GM23248 (cell line): ENCODE results near the gene SUPT7L. TPM values are rescaled to one million over a fixed set of nuclear protein-coding genes. Genes with fewer than 3 reads are reported as not detected.

Experiments used
- DNase-seq: peaks from one replicate; pipeline ENCODE4 v3.0.0-alpha.2; 2015
- H2AFZ ChIP-seq: fragments of 200-600 bp; sonication (generic); 2 replicates; pipeline ENCODE4 v1.6.1; 2016; ENCODE audit warnings: antibody characterized with exemption
- H3F3A ChIP-seq: fragments of 200-600 bp; sonication (generic); 2 replicates; pipeline ENCODE4 v1.6.1; 2016; ENCODE audit warnings: mild to moderate bottlenecking, antibody characterized with exemption, mixed run types; ENCODE audit not compliant: insufficient read depth
- H3K27ac ChIP-seq: fragments of 200-600 bp; sonication (generic); 2 replicates; pipeline ENCODE4 v1.5.1; 2016; ENCODE audit warnings: mild to moderate bottlenecking
- H3K27me3 ChIP-seq: fragments of 200-600 bp; sonication (generic); replicated peaks from 2 replicates; pipeline ENCODE4 v1.6.1; 2016; ENCODE audit warnings: mild to moderate bottlenecking; ENCODE audit not compliant: insufficient read depth
- H3K36me3 ChIP-seq: fragments of 200-600 bp; sonication (generic); 2 replicates; pipeline ENCODE4 v1.6.1; 2016; ENCODE audit warnings: low read depth, mild to moderate bottlenecking
- H3K4me1 ChIP-seq: fragments of 200-600 bp; sonication (generic); 2 replicates; pipeline ENCODE4 v1.6.1; 2016; ENCODE audit warnings: mild to moderate bottlenecking; ENCODE audit not compliant: insufficient read depth
- H3K4me2 ChIP-seq: fragments of 200-600 bp; sonication (generic); one replicate; pipeline ENCODE4 v1.6.1; 2016; ENCODE audit warnings: mild to moderate bottlenecking; ENCODE audit not compliant: unreplicated experiment
- H3K4me3 ChIP-seq: fragments of 200-600 bp; sonication (generic); 2 replicates; pipeline ENCODE4 v1.5.1; 2016; ENCODE audit warnings: mild to moderate bottlenecking
- H3K79me2 ChIP-seq: fragments of 200-600 bp; sonication (generic); 2 replicates; pipeline ENCODE4 v1.6.1; 2016; ENCODE audit warnings: mild to moderate bottlenecking; ENCODE audit not compliant: insufficient read depth
- H3K9ac ChIP-seq: fragments of 200-600 bp; sonication (generic); 2 replicates; pipeline ENCODE4 v1.6.1; 2016; ENCODE audit warnings: mild to moderate bottlenecking
- H3K9me2 ChIP-seq: fragments of 200-600 bp; sonication (generic); 2 replicates; pipeline ENCODE4 v1.6.1; 2016; ENCODE audit warnings: mixed run types, mild to moderate bottlenecking, moderate library complexity; ENCODE audit not compliant: insufficient read depth
- H3K9me3 ChIP-seq: fragments of 200-600 bp; sonication (generic); one replicate; pipeline ENCODE4 v1.6.1; 2017; ENCODE audit warnings: low read depth
- H4K20me1 ChIP-seq: fragments of 200-600 bp; sonication (generic); 2 replicates; pipeline ENCODE4 v1.6.0; 2016; ENCODE audit not compliant: insufficient read depth
- EZH2 ChIP-seq: fragments of 200-600 bp; sonication (generic); IDR thresholded peaks from 2 replicates; pipeline ENCODE4 v1.6.1; 2018; ENCODE audit warnings: antibody characterized with exemption, mild to moderate bottlenecking; ENCODE audit not compliant: insufficient read depth, poor library complexity, severe bottlenecking
- EZH2phosphoT487 ChIP-seq: fragments of 200-600 bp; sonication (generic); IDR thresholded peaks from 2 replicates; pipeline ENCODE4 v1.6.1; 2018; ENCODE audit warnings: antibody characterized with exemption, moderate library complexity, mild to moderate bottlenecking, low read depth; ENCODE audit not compliant: insufficient read depth
- WGBS, 2 experiments: methylation state at CpG; one replicate each; pipeline ENCODE4 v1.1.6; 2015 to 2017; ENCODE audit warnings: low lambda C conversion rate in 2 of 2, low coverage in 1 of 2; ENCODE audit errors: missing lambda C conversion rate in 2 of 2; 5-methylcytosine and 5-hydroxymethylcytosine counted together
- in situ Hi-C: fragments of 300-500 bp; cut with MboI; formaldehyde crosslinking; loops from 2 replicates; pipeline ENCODE4 v1.15.0; 2020
- polyA plus RNA-seq: library from polyadenylated mRNA; unstranded; fragments of >200 nt; fragmentation: Nextera tagmentation; extraction: Ambion mirVana; gene quantifications from 2 replicates; pipeline ENCODE4 v1.2.1, GENCODE V29; 2016
- total RNA-seq: library from RNA; depleted of rRNA; stranded (reverse); fragments of >200 nt; shearing (Covaris generic); gene quantifications from 2 replicates; pipeline ENCODE4 v1.2.3, GENCODE V29; 2014

Gene SUPT7L
- total and polyA plus RNA-seq, 2 experiments from 2014 or later, result 23.3 to 24.6 TPM

DNA sequence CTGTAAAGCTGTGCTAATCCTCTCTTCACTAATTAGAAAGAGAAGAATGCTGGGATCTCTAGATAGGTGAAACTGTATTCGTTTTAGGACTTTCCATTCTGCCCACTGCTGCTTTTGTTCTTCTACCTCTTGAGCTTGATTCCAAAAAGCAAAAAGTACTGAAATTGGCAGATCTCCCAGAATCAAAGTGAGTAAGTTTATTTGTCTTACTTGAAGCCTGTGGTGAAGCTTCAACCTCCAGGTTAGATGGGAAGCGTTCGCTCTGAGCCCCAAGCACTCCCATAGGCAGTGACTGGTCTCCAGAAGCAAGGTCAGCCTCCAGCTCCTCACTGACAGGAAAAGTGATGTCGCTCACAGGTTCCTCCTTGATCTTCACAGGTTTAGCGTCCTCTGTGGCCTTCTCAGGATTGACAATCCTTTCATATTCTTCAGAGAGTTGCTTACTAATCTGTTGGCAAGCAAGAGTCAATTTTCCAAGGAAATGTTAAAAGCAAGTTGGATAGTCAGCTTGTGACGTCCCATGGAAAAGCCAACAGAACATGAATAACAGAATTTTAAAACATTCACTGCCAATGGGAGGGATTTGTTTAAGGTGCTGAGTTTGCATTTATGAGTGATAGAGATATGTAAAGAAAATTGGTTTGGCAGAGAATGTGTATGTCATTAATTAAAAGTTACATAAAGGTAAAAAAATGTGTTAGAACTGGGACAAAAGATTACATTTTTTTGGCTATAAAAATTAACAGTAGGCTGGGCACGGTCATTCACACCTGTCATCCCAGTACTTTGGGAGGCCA lies 8.1 kb downstream of the SUPT7L start:
- H3K9me2 ChIP-seq, result no peaks in the 10 kb centered on the region
- no peak overlapping the region for H2AFZ ChIP-seq
- H3K27me3 ChIP-seq, result no peaks in the 10 kb centered on the region
- TF ChIP-seq EZH2phosphoT487 (no peak), EZH2 (no peak)
- H3K9ac ChIP-seq, result no peak overlapping the region
- H3K36me3 ChIP-seq, result peaks cover 74% of the 10 kb centered on the region
- DNase-seq, result peak; percentile 44
- peaks cover 29% of the 10 kb centered on the region for H3F3A ChIP-seq
- no peak overlapping the region for H3K4me2 ChIP-seq
- H3K27ac ChIP-seq, result no peak overlapping the region
- no peak overlapping the region for H3K4me3 ChIP-seq
- no peaks in the 10 kb centered on the region for H3K4me1 ChIP-seq
- no peaks in the 10 kb centered on the region for H4K20me1 ChIP-seq
- H3K9me3 ChIP-seq, result no peaks in the 10 kb centered on the region
- 83 to 85% methylated on average over 7 of the region's 7 CpGs for WGBS, 2 experiments
- in situ Hi-C loops, result no loop called here
- H3K79me2 ChIP-seq, result peaks cover 16% of the 10 kb centered on the region; the same call in 1 of the 2 replicates

- TF ChIP-seq EZH2phosphoT487 (no peak), EZH2 (no peak)
- WGBS, 2 experiments, result 90 to 93% methylated on average over 2 of the region's 2 CpGs
- peak; percentile 18 for DNase-seq
- Histone ChIP-seq H2AFZ (no peak overlapping the region), H3K4me3 (no peak overlapping the region), H3K79me2 (no peaks in the 10 kb centered on the region; the same call in 1 of the 2 replicates), H3K4me2 (no peak overlapping the region), H3K27me3 (no peaks in the 10 kb centered on the region), H3K9me2 (no peaks in the 10 kb centered on the region), H3K9ac (no peak overlapping the region), H3K27ac (no peak overlapping the region), H4K20me1 (no peaks in the 10 kb centered on the region), H3F3A (peaks cover 37% of the 10 kb centered on the region), H3K9me3 (no peaks in the 10 kb centered on the region), H3K4me1 (no peaks in the 10 kb centered on the region), H3K36me3 (peaks cover 79% of the 10 kb centered on the region)
- in situ Hi-C loops, result no loop called here
Measured at GRCh38 chr2:27653397-27653796, 10.0 kb downstream of the SUPT7L start.

GRCh38 chr2:27652790-27653189 lies 10.6 kb downstream of the SUPT7L start:
- no peak overlapping the region for H3K9ac ChIP-seq
- WGBS, 2 experiments, result 97 to 100% methylated on average over 1 of the region's 1 CpG
- no peak overlapping the region for H3K27ac ChIP-seq
- H3K79me2 ChIP-seq, result no peaks in the 10 kb centered on the region
- in situ Hi-C loops, result no loop called here
- no peak overlapping the region for H3K4me3 ChIP-seq
- no peak overlapping the region for H2AFZ ChIP-seq
- peaks cover 42% of the 10 kb centered on the region for H3F3A ChIP-seq
- TF ChIP-seq EZH2phosphoT487 (no peak), EZH2 (no peak)
- H3K4me1 ChIP-seq, result no peaks in the 10 kb centered on the region
- H3K4me2 ChIP-seq, result no peak overlapping the region
- H3K27me3 ChIP-seq, result no peaks in the 10 kb centered on the region
- H3K9me3 ChIP-seq, result no peaks in the 10 kb centered on the region
- no peak for DNase-seq
- no peaks in the 10 kb centered on the region for H3K9me2 ChIP-seq
- H3K36me3 ChIP-seq, result peaks cover 76% of the 10 kb centered on the region
- H4K20me1 ChIP-seq, result no peaks in the 10 kb centered on the region

DNA sequence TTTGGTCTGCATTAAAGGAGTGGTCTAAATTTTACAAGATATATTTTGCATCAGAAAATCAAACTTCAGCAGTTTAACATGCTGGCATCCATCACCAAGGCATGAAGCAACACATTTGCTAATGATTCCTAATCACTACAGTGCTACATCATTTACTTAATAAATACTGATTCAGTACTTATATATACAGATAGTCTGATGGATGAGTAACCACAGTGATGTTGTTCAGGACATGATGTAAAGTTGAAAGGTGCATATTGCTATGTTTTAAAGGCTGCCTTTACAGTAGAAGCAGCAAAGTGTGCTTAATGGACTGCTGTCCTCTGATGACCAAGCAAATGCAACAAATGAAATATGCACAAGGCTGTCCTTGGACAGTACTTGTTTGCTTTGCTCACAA lies 11.1 kb downstream of the SUPT7L start:
- no peak overlapping the region for H3K4me2 ChIP-seq
- in situ Hi-C loops, result no loop called here
- H3K4me1 ChIP-seq, result 0 out of 2 replicates have a peak, but pooled peaks cover 4% of the 10 kb centered on the region
- no peak overlapping the region for H2AFZ ChIP-seq
- H3K9ac ChIP-seq, result no peak overlapping the region
- no peaks in the 10 kb centered on the region for H3K9me2 ChIP-seq
- H3K79me2 ChIP-seq, result no peaks in the 10 kb centered on the region
- H3K27me3 ChIP-seq, result no peaks in the 10 kb centered on the region
- no peak for DNase-seq
- H3K27ac ChIP-seq, result no peak overlapping the region
- H3K4me3 ChIP-seq, result no peak overlapping the region
- no peak for TF ChIP-seq EZH2
- TF ChIP-seq EZH2phosphoT487, result no peak
- peaks cover 46% of the 10 kb centered on the region for H3F3A ChIP-seq
- H3K9me3 ChIP-seq, result no peaks in the 10 kb centered on the region
- peaks cover 79% of the 10 kb centered on the region for H3K36me3 ChIP-seq
- no peaks in the 10 kb centered on the region for H4K20me1 ChIP-seq
